GM19455 (cell line): Measurements from ENCODE around the gene B4GALT2.

Experiments
- ATAC-seq: cut with Tn5 transposase; IDR thresholded peaks from one replicate; pipeline ENCODE4 v1.9.1; 2021; ENCODE audit not compliant: unreplicated experiment

B4GALT2 gene

GRCh38 chr1:44025816-44026215 is 46.8 kb downstream of the B4GALT2 start:
- ATAC-seq: no peak

DNA sequence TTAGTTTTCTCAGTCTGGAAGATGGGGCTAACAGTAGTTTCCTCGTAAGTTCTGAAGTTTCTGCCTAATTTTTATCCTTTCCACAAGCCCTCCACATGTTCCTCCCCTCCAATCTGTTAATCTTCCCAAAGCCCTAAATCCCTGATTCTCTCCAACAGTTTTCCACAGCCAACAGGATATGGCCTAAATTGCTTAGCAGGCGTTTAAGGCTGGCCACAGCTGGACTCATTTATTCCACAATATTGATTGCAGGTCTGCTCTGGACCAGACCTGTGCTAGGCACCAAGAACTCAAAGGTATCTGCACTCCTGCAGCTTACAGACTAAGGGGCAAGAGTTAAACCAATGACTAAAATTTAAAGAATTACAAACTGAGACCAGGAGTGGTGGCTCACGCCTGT is 48.3 kb downstream of the B4GALT2 start:
- no peak for ATAC-seq

- ATAC-seq: peak; percentile 28
Measured at GRCh38 chr1:44029260-44029910, 50.4 kb downstream of the B4GALT2 start.

DNA sequence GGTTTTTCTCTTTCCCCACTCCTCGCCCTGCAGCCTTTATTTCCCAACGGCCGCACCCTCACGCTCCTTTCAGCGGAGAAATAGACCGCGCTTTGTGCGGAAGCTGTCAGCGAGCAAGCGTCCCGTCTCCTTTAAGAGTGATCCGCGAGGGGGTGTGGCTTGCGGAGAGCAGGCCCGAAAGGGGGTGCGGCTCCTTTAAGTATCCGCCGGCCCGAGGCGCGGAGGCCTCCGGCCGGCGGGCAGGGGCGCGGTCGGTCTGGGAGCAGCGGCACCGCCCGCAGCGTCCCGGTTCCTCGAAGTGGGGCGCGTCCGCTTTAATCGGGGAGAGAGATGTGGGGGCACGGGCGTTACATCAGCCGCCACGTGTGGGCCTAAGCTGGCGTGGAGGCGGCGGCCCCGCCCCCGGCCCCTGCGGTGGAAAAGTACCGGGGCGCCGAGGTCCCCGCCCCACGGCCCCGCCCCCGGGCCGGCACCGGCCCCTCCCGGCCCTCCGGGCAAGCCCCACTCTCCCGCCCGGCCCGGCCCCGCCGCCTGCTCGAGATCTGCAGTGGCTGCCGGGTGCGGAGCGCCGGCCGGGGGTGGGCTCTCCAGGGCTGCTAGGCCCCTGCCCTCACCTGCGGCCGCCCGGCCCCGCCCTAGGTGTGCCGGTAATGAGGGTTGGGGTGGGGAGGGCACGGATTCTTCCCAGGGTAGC is 51.0 kb downstream of the B4GALT2 start:
- ATAC-seq: peak; percentile 89

GRCh38 chr1:44030605-44031251 is 51.7 kb downstream of the B4GALT2 start:
- ATAC-seq: peak; percentile 27

GRCh38 chr1:44031252-44032169 is 52.5 kb downstream of the B4GALT2 start, which contains the start of gene SLC6A9:
Gene SLC6A9 (minus strand): TSS chr1:44031462. CDS start chr1:44024277, 7,185 bp downstream.
- ATAC-seq: no peak

- no peak for ATAC-seq
Measured at GRCh38 chr1:44032170-44032790, 53.3 kb downstream of the B4GALT2 start.

- no peak for ATAC-seq
Measured at GRCh38 chr1:44033041-44033575, 54.1 kb downstream of the B4GALT2 start.

DNA sequence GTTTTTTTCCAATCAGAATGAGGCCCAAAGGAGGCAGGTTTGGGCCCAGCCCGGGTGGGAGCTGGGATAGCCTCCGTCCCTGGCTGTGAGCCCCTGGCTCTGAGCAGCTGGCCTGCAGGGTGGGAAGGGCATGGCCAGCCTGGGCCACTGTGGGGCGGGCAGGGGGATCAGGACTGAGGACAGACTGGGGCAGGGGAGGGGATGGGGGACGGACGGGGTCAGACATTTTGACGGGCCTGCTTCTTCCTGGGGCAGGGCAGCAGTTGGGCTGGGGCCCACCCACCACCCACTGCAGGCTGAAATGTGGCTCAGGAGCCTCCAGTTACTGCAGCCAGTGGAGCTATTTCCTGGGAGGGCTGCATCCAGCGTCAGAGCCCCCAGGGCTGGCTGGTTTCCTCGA is 54.7 kb downstream of the B4GALT2 start:
- no peak for ATAC-seq

DNA sequence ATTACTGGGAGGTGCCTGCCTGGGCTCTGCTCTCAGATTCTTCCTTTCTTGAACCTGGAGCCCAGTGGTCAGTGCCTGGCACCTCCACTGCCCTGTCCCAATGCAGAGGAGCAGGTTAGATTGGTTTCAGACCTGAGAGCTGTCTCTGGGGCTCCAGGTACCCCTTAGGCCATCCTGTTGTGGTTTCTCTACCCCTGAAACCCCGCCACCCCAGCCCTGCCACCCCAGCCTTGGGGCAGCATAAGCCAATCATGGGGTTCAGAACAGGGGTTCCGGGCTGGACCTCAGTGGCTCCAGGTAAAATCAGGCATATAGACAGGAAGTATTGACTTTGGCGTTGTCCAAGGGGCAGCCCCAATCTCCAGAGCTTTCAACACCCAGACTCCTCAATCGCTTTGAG is 55.4 kb downstream of the B4GALT2 start:
- ATAC-seq: no peak

GRCh38 chr1:44034976-44035716 is 56.1 kb downstream of the B4GALT2 start:
- no peak for ATAC-seq

GRCh38 chr1:44035726-44036408 is 56.9 kb downstream of the B4GALT2 start:
- no peak for ATAC-seq

DNA sequence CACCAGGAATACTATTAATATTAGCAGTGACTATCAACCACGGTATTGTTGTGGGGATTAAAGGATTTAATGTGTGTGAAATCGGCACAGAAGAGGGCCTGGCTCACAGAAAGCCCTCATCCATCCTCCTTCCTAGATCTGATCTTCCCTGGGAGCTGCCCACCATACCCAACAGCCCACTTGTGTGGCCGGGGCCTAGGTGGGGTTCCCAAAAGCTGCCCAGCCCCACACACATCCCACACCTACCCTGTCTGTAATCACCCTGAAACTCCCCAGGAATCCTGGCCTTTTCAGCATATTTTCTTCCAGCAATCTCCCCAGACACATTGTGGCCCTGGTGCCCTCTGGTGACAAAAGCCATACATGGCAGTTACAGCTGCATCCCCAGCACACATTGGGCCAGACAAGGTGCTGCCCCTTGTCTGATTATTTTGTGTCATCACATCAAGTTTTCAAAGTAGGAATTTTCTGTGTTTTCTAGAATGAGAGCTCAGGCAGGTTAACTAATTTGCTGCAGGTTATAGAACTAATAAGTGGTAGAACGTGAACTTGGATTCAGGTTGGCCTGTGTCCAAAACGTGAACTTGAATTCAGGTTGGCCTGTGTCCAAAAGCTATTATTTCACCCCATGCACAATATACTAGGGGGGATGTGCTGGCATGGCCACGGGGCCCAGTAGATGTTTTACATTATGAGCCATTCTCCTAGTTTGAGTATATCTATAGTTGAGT is 57.6 kb downstream of the B4GALT2 start:
- no peak for ATAC-seq

DNA sequence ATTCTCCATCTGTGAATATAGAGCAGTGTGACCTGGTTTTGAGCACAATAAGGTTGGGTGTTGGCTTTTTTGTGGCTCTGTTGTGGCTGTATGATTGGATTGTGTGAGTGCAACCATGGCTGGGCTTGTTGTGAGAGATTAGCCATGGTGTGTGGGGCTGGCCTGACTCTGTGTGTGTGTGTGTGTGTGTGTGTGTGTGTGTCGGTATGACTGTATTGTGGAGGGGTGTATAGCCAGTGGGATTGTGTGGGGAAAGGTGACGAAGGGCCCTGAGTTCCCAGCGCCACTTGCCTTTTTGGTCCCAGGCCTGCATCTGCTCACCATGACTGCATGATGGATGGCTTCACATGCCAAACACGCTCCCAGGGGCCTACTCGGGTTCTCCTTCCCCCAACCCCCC is 58.1 kb downstream of the B4GALT2 start:
- no peak for ATAC-seq

DNA sequence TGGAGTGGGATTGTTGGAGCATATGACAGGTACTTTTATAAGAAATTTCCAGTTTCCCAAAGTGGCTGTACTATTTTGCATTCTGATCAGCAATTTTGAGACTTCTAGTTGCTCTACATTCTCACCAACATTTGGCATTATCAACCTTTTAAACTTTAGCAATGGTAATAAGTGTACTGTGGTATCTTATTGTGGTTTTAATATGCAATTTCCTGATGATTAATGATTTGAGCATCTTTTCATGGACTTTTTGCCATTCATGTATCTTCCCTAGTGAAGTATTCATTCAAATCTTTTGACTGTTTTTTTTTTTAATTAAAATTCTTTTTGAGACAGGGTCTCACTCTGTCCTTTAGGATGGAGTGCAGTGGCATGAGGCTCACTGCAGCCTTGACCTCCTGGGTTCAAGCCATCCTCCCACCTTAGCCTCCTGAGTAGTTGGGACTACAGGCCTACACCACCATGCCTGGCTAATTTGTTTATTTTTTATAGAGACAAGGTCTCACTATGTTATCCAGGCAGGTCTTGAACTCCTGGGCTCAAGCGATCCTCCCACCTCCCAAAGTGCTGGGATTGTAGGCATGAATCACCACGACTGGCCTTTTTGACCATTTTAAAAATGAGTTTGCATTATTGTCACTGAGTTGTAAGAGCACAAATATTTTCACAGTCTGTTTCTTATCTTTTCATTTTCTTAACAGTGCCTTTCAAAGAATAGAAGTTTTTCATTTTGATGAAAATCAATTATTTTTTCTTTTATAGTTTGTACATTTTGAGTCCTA is 60.1 kb downstream of the B4GALT2 start:
- no peak for ATAC-seq

- ATAC-seq: no peak
Measured at GRCh38 chr1:44040418-44040817, 61.4 kb downstream of the B4GALT2 start.
